GM12878 (cell line): ENCODE results near the gene VSIG10L2. TPM values are rescaled to one million over a fixed set of nuclear protein-coding genes. Genes with fewer than 3 reads are reported as not detected.

Experiments
- ATAC-seq: fragments of 200-7000 bp; cut with Tn5 transposase; 3 replicates; pipeline ENCODE4 v1.9.1; 2020; ENCODE audit warnings: mild to moderate bottlenecking, moderate library complexity
- BruUV-seq: library from RNA; stranded (reverse); fragments of 400-500 nt; replicated peaks from 2 replicates; lab custom pipeline; 2021; lab: Mats Ljungman, UMichigan
- CTCF ChIA-PET: fragments of 300-600 bp; sonication (Branson Sonifier 250); formaldehyde crosslinking; extraction: SDS; loops from one replicate; lab custom pipeline; 2021; ENCODE audit warnings: inconsistent platforms; lab: Yijun Ruan, JAX
- POLR2A ChIA-PET: fragments of 350-600 bp; formaldehyde crosslinking; extraction: SDS; loops from one replicate; lab custom pipeline; 2021; ENCODE audit warnings: inconsistent platforms; lab: Charles Lee
- RAD21 ChIA-PET: fragments of 300-600 bp; sonication (Branson Sonifier 250); formaldehyde crosslinking; loops from one replicate; lab custom pipeline; 2023; ENCODE audit warnings: antibody characterized with exemption; ENCODE audit not compliant: unreplicated experiment; lab: Charles Lee
- SMC1A ChIA-PET: fragments of 300-600 bp; sonication (Branson Sonifier 250); formaldehyde crosslinking; loops from one replicate; lab custom pipeline; 2023; ENCODE audit not compliant: unreplicated experiment, uncharacterized antibody; lab: Charles Lee
- DNase-seq: peaks from one replicate; pipeline ENCODE4 v3.0.0-alpha.2; 2011; ENCODE audit warnings: low read depth, low spot score
- FAIRE-seq: peaks from 3 replicates; lab custom pipeline; 2011; peaks lifted over from hg19 to GRCh38; lab: Jason Lieb, UNC
- H2AFZ ChIP-seq: 2 replicates; pipeline ENCODE4 v1.6.0; 2011; ENCODE audit warnings: low read depth, low read length, control low read depth; ENCODE audit not compliant: control insufficient read depth
- H3K27ac ChIP-seq: 2 replicates; pipeline ENCODE4 v1.5.1; 2011; ENCODE audit warnings: control low read depth; ENCODE audit not compliant: control insufficient read depth, insufficient read depth
- H3K27me3 ChIP-seq, 2 experiments: replicated peaks in 1 of 2; 2 replicates each; pipeline versions ENCODE4 v1.6.0 to v1.6.1; 2011; ENCODE audit warnings: low read length in 1 of 2; ENCODE audit not compliant: control insufficient read depth in 2 of 2, insufficient read depth in 2 of 2
- H3K36me3 ChIP-seq, 2 experiments: 2 replicates each; pipeline ENCODE4 v1.5.1; 2011; ENCODE audit warnings: low read length in 1 of 2; ENCODE audit not compliant: control insufficient read depth in 2 of 2, insufficient read depth in 2 of 2
- H3K4me1 ChIP-seq: 2 replicates; pipeline ENCODE4 v1.6.1; 2011; ENCODE audit warnings: mild to moderate bottlenecking, low read length, moderate library complexity, mixed read lengths; ENCODE audit not compliant: control insufficient read depth, insufficient read depth
- H3K4me2 ChIP-seq: 2 replicates; pipeline ENCODE4 v1.6.0; 2011; ENCODE audit warnings: control low read depth; ENCODE audit not compliant: control insufficient read depth, insufficient read depth
- H3K4me3 ChIP-seq: fragments of 200-600 bp; sonication (generic); 2 replicates; pipeline ENCODE4 v1.5.1; 2016
- H3K79me2 ChIP-seq: 2 replicates; pipeline ENCODE4 v1.6.0; 2011; ENCODE audit warnings: low read length; ENCODE audit not compliant: control insufficient read depth, insufficient read depth
- H3K9ac ChIP-seq: 2 replicates; pipeline ENCODE4 v1.8.0; 2011; ENCODE audit warnings: low read length, control low read depth, mixed read lengths; ENCODE audit not compliant: control insufficient read depth, insufficient read depth
- H3K9me3 ChIP-seq: replicated peaks from 3 replicates; pipeline ENCODE4 v1.5.1; 2011; ENCODE audit warnings: mild to moderate bottlenecking, low read length; ENCODE audit not compliant: control insufficient read depth, insufficient read depth
- H4K20me1 ChIP-seq: 2 replicates; pipeline ENCODE4 v1.6.0; 2011; ENCODE audit not compliant: control insufficient read depth, insufficient read depth
- BHLHE40 ChIP-seq, 2 experiments: fragments of 450-650 bp in 1 of 2; IDR thresholded peaks; 2 replicates each; pipeline ENCODE4 v1.6.1; 2011 to 2017; ENCODE audit warnings: low read depth in 2 of 2, borderline replicate concordance in 1 of 2, improper control_type of control experiment in 1 of 2, low read length in 1 of 2, mild to moderate bottlenecking in 1 of 2
- BRCA1 ChIP-seq: IDR thresholded peaks from 2 replicates; pipeline ENCODE4 v1.6.1; 2011; ENCODE audit warnings: low read depth, low read length, improper control_type of control experiment
- CBX5 ChIP-seq: sonication (generic); IDR thresholded peaks from 2 replicates; pipeline ENCODE4 v1.6.1; 2016; ENCODE audit warnings: low read depth, moderate library complexity, mild to moderate bottlenecking, inconsistent platforms
- CHD1 ChIP-seq: IDR thresholded peaks from 2 replicates; pipeline ENCODE4 v1.6.1; 2012; ENCODE audit warnings: low read depth, low read length, improper control_type of control experiment
- HDAC2 ChIP-seq: fragments of 200-600 bp; sonication (generic); IDR thresholded peaks from 2 replicates; pipeline ENCODE4 v1.6.1; 2017
- HDGF ChIP-seq: fragments of 450-650 bp; IDR thresholded peaks from 2 replicates; pipeline ENCODE4 v1.6.1; 2016; ENCODE audit warnings: antibody characterized with exemption
- KAT2A ChIP-seq: conservative IDR thresholded peaks from 2 replicates; pipeline ENCODE4 v1.6.1; 2011; ENCODE audit warnings: low read depth, low read length; ENCODE audit not compliant: control insufficient read depth
- NFYA ChIP-seq: IDR thresholded peaks from 2 replicates; pipeline ENCODE4 v1.6.1; 2011; ENCODE audit warnings: low read depth, mild to moderate bottlenecking, low read length, improper control_type of control experiment, borderline replicate concordance
- RBBP5 ChIP-seq: fragments of 200-600 bp; sonication (generic); conservative IDR thresholded peaks from 2 replicates; pipeline ENCODE4 v1.6.1; 2016
- SMC3 ChIP-seq: IDR thresholded peaks from 2 replicates; pipeline ENCODE4 v1.6.1; 2011; ENCODE audit warnings: low read length, improper control_type of control experiment, borderline replicate concordance
- SREBF1 ChIP-seq: IDR thresholded peaks from 2 replicates; pipeline ENCODE4 v1.6.1; 2012; ENCODE audit warnings: mild to moderate bottlenecking, low read length
- SRF ChIP-seq, 2 experiments: IDR thresholded peaks; 2 replicates each; pipeline ENCODE4 v1.6.1; 2011; ENCODE audit warnings: low read depth in 2 of 2, low read length in 2 of 2, mild to moderate bottlenecking in 1 of 2, moderate library complexity in 1 of 2
- TBL1XR1 ChIP-seq: IDR thresholded peaks from 2 replicates; pipeline ENCODE4 v1.6.1; 2012; ENCODE audit warnings: low read depth, low read length, improper control_type of control experiment
- WGBS: methylation state at CpG from one replicate; pipeline ENCODE4 v1.1.6; 2016; ENCODE audit warnings: low lambda C conversion rate; ENCODE audit not compliant: insufficient replicate concordance, insufficient coverage; ENCODE audit errors: missing lambda C conversion rate; 5-methylcytosine and 5-hydroxymethylcytosine counted together
- in situ Hi-C: fragments of 300-500 bp; cut with MboI; formaldehyde crosslinking; loops from 9 replicates; pipeline ENCODE4 v1.14.3; 2018; ENCODE audit warnings: mixed read lengths
- intact Hi-C: fragments of 100-400 bp; cut with micrococcal nuclease; formaldehyde crosslinking; loops from one replicate; pipeline ENCODE4 v1.14.2; 2022; ENCODE audit not compliant: unreplicated experiment
- polyA plus RNA-seq, 11 experiments: library from polyadenylated mRNA; depleted of rRNA in 4 of 11; unstranded in 6 of 11; stranded (reverse) in 5 of 11; fragments of >200 nt; fragmentation: Nextera tagmentation in 4 of 11; fragmentation: Illumina TruSeq in 1 of 11; extraction: Ambion mirVana in 4 of 11; extraction: Trizol in 1 of 11; gene quantifications; 1 replicate in 1 of 11; 2 replicates in 10 of 11; pipeline versions ENCODE4 v1.2.1 to v1.2.3, GENCODE V29; 2011 to 2016; ENCODE audit warnings: inconsistent platforms in 2 of 11, missing spikeins in 2 of 11, low read depth in 1 of 11
- total RNA-seq, 4 experiments: library from RNA; depleted of rRNA in 3 of 4; stranded (reverse); fragments of >200 nt in 3 of 4; fragmentation: Illumina TruSeq in 1 of 4; extraction: Trizol in 1 of 4; gene quantifications; 2 replicates each; pipeline versions ENCODE4 v1.2.1 to v1.2.3, GENCODE V29; 2013 to 2021
- TF ChIP-seq, protein P1 (sequence below): fragments of 450-650 bp; IDR thresholded peaks from 2 replicates; pipeline ENCODE4 v1.6.1; 2017; ENCODE audit warnings: borderline replicate concordance
- TF ChIP-seq, protein P2 (sequence below): IDR thresholded peaks from 2 replicates; pipeline ENCODE4 v1.6.1; 2011; ENCODE audit warnings: borderline replicate concordance, low read depth, mild to moderate bottlenecking, moderate library complexity, low read length; ENCODE audit not compliant: insufficient read depth, poor library complexity, severe bottlenecking

VSIG10L2 gene
- total and polyA plus RNA-seq, 10 of the 15 experiments (the other 5 are each of a cell fraction or from before 2014, with no cell fraction given) = 0.02 TPM; not detected in 9

DNA sequence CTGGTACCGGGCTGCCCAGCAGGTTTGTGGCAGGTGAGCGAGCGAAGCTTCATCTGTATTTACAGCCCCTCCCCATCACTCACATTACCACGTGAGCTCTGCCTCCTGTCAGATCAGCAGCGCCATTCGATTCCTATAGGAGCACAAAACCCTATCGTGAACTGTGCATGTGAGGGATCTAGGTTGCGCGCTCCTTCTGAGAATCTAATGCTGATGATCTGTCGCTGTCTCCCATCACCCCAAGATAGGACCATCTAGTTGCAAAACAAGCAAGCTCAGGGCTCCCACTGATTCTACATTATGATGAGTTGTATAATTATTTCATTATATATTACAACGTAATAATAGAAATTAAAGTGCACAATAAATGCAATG lies 15.8 kb upstream of the VSIG10L2 start:
- no peak overlapping the region for H3K4me2 ChIP-seq
- no peaks in the 10 kb centered on the region for H3K4me1 ChIP-seq
- no peak overlapping the region for H3K4me3 ChIP-seq
- BruUV-seq = no TSS peak
- H3K79me2 ChIP-seq = no peaks in the 10 kb centered on the region
- no peak overlapping the region for H3K9ac ChIP-seq
- in situ Hi-C loops (no loop called here), intact Hi-C loops (no loop called here)
- TF ChIP-seq BRCA1 = no peak
- no peak for TF ChIP-seq BHLHE40 (IDR thresholded peaks at IDR 0.05; ENCODE audit: borderline replicate concordance in 1 of 2, low read depth in 2 of 2, low read length in 1 of 2)
- no peak for TF ChIP-seq HDAC2
- TF ChIP-seq SMC3 = no peak
- TF ChIP-seq RBBP5 = no peak
- TF ChIP-seq HDGF = no peak
- no peak for TF ChIP-seq NFYA
- TF ChIP-seq SRF (IDR thresholded peaks at IDR 0.05; ENCODE audit: low read depth in 2 of 2, low read length in 2 of 2) = no peak
- WGBS = 56% methylated on average over 11 of the region's 11 CpGs
- RAD21 ChIA-PET = no interaction called here
- no peak for DNase-seq
- SMC1A ChIA-PET = no interaction called here
- no peak overlapping the region for H3K27ac ChIP-seq
- CTCF ChIA-PET = interaction anchor here (1.2 to 3.8 kb wide), 2 partner anchors 8 to 263 kb away, joined by 3 to 18 read pairs; no protein-coding TSS in a partner anchor
- no peak for FAIRE-seq
- POLR2A ChIA-PET = no interaction called here
- H3K27me3 ChIP-seq = no peaks in the 10 kb centered on the region; a peak in 1 of 4 replicates
- no peaks in the 10 kb centered on the region for H3K36me3 ChIP-seq
- no peak overlapping the region for H2AFZ ChIP-seq
- no peaks in the 10 kb centered on the region for H3K9me3 ChIP-seq
- ATAC-seq = no peak
- H4K20me1 ChIP-seq = no peaks in the 10 kb centered on the region

DNA sequence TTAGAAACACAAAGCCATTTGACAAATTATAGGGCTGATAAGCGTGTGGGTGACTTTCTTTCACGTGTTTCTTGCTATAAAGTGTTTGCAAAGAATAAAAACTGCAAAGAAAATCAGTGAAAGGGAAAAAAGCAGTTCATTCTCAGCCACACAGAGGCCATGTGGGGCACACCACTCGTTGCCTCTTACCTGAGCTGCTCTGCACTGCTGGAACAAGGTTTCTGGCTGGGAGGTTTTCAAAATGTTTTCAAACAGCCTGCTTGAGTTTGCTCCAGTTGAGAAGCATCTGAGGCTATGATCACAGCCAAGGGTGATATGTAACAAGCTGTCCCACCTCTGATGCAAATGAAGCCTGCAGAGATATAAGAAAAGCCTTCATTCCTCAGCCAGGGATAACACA lies 14.7 kb upstream of the VSIG10L2 start:
- RAD21 ChIA-PET = interaction anchor here (0.6 to 1.3 kb wide), 2 partner anchors 95 to 263 kb away, joined by 3 to 5 read pairs; no protein-coding TSS in a partner anchor
- CTCF ChIA-PET = interaction anchor here (0.6 to 1.9 kb wide), 4 partner anchors 10 to 262 kb away, joined by 3 to 11 read pairs (median 6); no protein-coding TSS in a partner anchor
- intact Hi-C loops = no loop called here
- TF ChIP-seq SREBF1 = no peak
- TF ChIP-seq TBL1XR1 = no peak
- no peak for TF ChIP-seq KAT2A
- TF ChIP-seq, protein P1, sequence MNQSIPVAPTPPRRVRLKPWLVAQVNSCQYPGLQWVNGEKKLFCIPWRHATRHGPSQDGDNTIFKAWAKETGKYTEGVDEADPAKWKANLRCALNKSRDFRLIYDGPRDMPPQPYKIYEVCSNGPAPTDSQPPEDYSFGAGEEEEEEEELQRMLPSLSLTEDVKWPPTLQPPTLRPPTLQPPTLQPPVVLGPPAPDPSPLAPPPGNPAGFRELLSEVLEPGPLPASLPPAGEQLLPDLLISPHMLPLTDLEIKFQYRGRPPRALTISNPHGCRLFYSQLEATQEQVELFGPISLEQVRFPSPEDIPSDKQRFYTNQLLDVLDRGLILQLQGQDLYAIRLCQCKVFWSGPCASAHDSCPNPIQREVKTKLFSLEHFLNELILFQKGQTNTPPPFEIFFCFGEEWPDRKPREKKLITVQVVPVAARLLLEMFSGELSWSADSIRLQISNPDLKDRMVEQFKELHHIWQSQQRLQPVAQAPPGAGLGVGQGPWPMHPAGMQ = no peak
- no peak for TF ChIP-seq CHD1
- TF ChIP-seq CBX5 = no peak
- TF ChIP-seq, protein P2, sequence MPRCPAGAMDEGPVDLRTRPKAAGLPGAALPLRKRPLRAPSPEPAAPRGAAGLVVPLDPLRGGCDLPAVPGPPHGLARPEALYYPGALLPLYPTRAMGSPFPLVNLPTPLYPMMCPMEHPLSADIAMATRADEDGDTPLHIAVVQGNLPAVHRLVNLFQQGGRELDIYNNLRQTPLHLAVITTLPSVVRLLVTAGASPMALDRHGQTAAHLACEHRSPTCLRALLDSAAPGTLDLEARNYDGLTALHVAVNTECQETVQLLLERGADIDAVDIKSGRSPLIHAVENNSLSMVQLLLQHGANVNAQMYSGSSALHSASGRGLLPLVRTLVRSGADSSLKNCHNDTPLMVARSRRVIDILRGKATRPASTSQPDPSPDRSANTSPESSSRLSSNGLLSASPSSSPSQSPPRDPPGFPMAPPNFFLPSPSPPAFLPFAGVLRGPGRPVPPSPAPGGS = no peak

More for the DNA sequence above, 14.7 kb upstream of the VSIG10L2 start:
- H3K27me3 ChIP-seq = no peaks in the 10 kb centered on the region; a peak in 1 of 4 replicates
- DNase-seq (no peak), ATAC-seq (no peak), FAIRE-seq (no peak)
- no TSS peak for BruUV-seq
- no peak overlapping the region for H3K9ac ChIP-seq
- no peak overlapping the region for H3K4me2 ChIP-seq
- no peaks in the 10 kb centered on the region for H3K36me3 ChIP-seq
- no peaks in the 10 kb centered on the region for H3K9me3 ChIP-seq
- no peak overlapping the region for H3K27ac ChIP-seq
- H4K20me1 ChIP-seq = no peaks in the 10 kb centered on the region
- H3K4me3 ChIP-seq = no peak overlapping the region
- in situ Hi-C loops = no loop called here
- H3K4me1 ChIP-seq = no peaks in the 10 kb centered on the region
- ChIA-PET SMC1A (interaction anchor here (1.2 to 2.7 kb wide), 2 partner anchors 9 to 262 kb away, joined by 3 to 10 read pairs; no protein-coding TSS in a partner anchor), POLR2A (interaction anchor here (0.6 kb wide), 1 partner anchor 131 kb away, joined by 3 read pairs; no protein-coding TSS in a partner anchor)
- WGBS = 1% methylated on average over 3 of the region's 3 CpGs
- H3K79me2 ChIP-seq = no peaks in the 10 kb centered on the region
- no peak overlapping the region for H2AFZ ChIP-seq
